HuH-7 (cell line): ENCODE results near the gene NTM.

Experiments used
- DNase-seq: peaks from one replicate; pipeline ENCODE4 v3.0.0; 2011; ENCODE audit warnings: low spot score

The NTM gene

GRCh38 chr11:132075447-132075846 lies 705.0 kb downstream of the NTM start:
- DNase-seq = no peak

GRCh38 chr11:132077416-132077815 lies 707.0 kb downstream of the NTM start:
- no peak for DNase-seq

GRCh38 chr11:132078264-132079076 lies 708.1 kb downstream of the NTM start:
- DNase-seq = no peak

GRCh38 chr11:132080127-132080526 lies 709.7 kb downstream of the NTM start:
- no peak for DNase-seq

GRCh38 chr11:132082566-132082965 lies 712.2 kb downstream of the NTM start:
- no peak for DNase-seq

- DNase-seq = no peak
Measured at GRCh38 chr11:132084433-132084832, 714.0 kb downstream of the NTM start.

GRCh38 chr11:132087148-132087547 lies 716.7 kb downstream of the NTM start:
- DNase-seq = no peak

GRCh38 chr11:132088551-132088950 lies 718.1 kb downstream of the NTM start:
- no peak for DNase-seq

GRCh38 chr11:132093536-132094259 lies 723.3 kb downstream of the NTM start:
- no peak for DNase-seq

GRCh38 chr11:132094598-132094997 lies 724.2 kb downstream of the NTM start:
- DNase-seq = no peak

- no peak for DNase-seq
Measured at GRCh38 chr11:132095230-132096131, 725.1 kb downstream of the NTM start.

GRCh38 chr11:132096132-132096825 lies 725.9 kb downstream of the NTM start:
- DNase-seq = no peak

- DNase-seq = no peak
Measured at GRCh38 chr11:132099692-132100091, 729.3 kb downstream of the NTM start.

- DNase-seq = no peak
Measured at GRCh38 chr11:132100583-132100982, 730.2 kb downstream of the NTM start.

- DNase-seq = no peak
Measured at GRCh38 chr11:132101881-132102280, 731.5 kb downstream of the NTM start.

- no peak for DNase-seq
Measured at GRCh38 chr11:132103021-132103420, 732.6 kb downstream of the NTM start.

- no peak for DNase-seq
Measured at GRCh38 chr11:132106096-132106982, 735.9 kb downstream of the NTM start.

GRCh38 chr11:132111316-132111715 lies 740.9 kb downstream of the NTM start:
- DNase-seq = no peak

- DNase-seq = no peak
Measured at GRCh38 chr11:132111838-132112237, 741.4 kb downstream of the NTM start.

- DNase-seq = no peak
Measured at GRCh38 chr11:132112846-132113245, 742.4 kb downstream of the NTM start.

GRCh38 chr11:132114185-132114584 lies 743.8 kb downstream of the NTM start:
- DNase-seq = peak; percentile 5
